Ectodermal cell (in vitro differentiated cells): Measurements from ENCODE around the gene RAB27A.
A peak's percentile ranks its signal among the peaks of the same experiment; 100 is the strongest.
"Not testable (repeated sequence)": the region's sequence is repeated elsewhere in the genome, so short reads cannot be mapped to it uniquely, and the experiment has no call there.

Experiments used
- H3K27ac ChIP-seq: 2 replicates; pipeline ENCODE4 v1.7.0; 2013; ENCODE audit warnings: mild to moderate bottlenecking, low read depth, low read length; ENCODE audit not compliant: insufficient read depth, poor library complexity, severe bottlenecking
- H3K27me3 ChIP-seq: 2 replicates; pipeline ENCODE4 v1.7.0; 2013; ENCODE audit warnings: mild to moderate bottlenecking, low read length; ENCODE audit not compliant: insufficient read depth, control insufficient read depth, poor library complexity, severe bottlenecking
- H3K36me3 ChIP-seq: one replicate; pipeline ENCODE4 v1.7.0; 2013; ENCODE audit warnings: low read length; ENCODE audit not compliant: control insufficient read depth, insufficient read depth
- H3K4me1 ChIP-seq: one replicate; pipeline ENCODE4 v1.7.0; 2013; ENCODE audit warnings: low read length; ENCODE audit not compliant: control insufficient read depth, insufficient read depth
- H3K4me3 ChIP-seq: 2 replicates; pipeline ENCODE4 v1.7.0; 2013; ENCODE audit warnings: low read depth, low read length, control low read depth; ENCODE audit not compliant: insufficient read depth
- H3K9me3 ChIP-seq: 2 replicates; pipeline ENCODE4 v1.7.0; 2013; ENCODE audit warnings: mild to moderate bottlenecking, low read length, moderate library complexity; ENCODE audit not compliant: control insufficient read depth
- WGBS, 2 experiments: methylation state at CpG; one replicate each; pipeline ENCODE4 v1.1.7; 2013; ENCODE audit warnings: missing lambda C conversion rate in 2 of 2; 5-methylcytosine and 5-hydroxymethylcytosine counted together

The RAB27A gene

GRCh38 chr15:55318588-55319494 lies 29.2 kb upstream of the RAB27A start, which contains the start of the genes PIGB and PIGBOS1:
TSS of gene PIGB (plus strand) at chr15:55319222. CDS start at chr15:55319251, 29 bp downstream.
TSS of gene PIGBOS1 (minus strand) at chr15:55319123. CDS start at chr15:55317792, 1,331 bp downstream.
- peak within 1 kb of the TSS; percentile 74 for H3K27ac ChIP-seq
- H3K4me3 ChIP-seq, result peak within 1 kb of the TSS; percentile 91
- no peaks in the 10 kb centered on the region for H3K27me3 ChIP-seq
- no peaks in the 10 kb centered on the region for H3K4me1 ChIP-seq
- H3K36me3 ChIP-seq, result no peaks in the 10 kb centered on the region
- 4 to 6% methylated on average over 45 to 49 of the region's 49 CpGs for WGBS, 2 experiments
- H3K9me3 ChIP-seq, result no peaks in the 10 kb centered on the region

GRCh38 chr15:55302801-55303200 lies 13.2 kb upstream of the RAB27A start:
- H3K4me1 ChIP-seq, H3K36me3 ChIP-seq, H3K4me3 ChIP-seq, H3K9me3 ChIP-seq, H3K27me3 ChIP-seq, H3K27ac ChIP-seq: not testable (repeated sequence)
- 96 to 100% methylated on average over 6 to 14 of the region's 32 CpGs for WGBS, 2 experiments

DNA sequence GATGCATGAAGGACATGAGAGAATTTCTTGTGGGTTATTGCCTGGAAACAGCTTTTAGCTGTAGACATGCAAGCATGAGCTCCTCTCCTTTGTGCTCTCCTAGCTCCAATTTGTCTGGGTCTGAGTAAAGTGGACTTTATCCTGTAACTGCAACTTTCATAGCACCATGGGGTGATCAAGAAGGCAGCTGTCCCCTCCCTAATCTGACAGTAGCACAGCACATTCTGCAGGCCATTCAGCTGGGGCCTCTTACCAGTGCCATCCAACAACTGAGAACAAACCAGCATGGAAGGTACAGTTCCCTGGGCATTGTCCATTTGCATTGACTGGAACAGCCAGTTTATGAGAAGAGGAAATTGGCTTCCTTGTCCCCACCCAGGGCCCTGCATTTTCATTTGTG lies 7.7 kb upstream of the RAB27A start:
- Histone ChIP-seq H3K4me1 (no peaks in the 10 kb centered on the region), H3K27ac (no peak overlapping the region), H3K4me3 (no peak overlapping the region), H3K36me3 (no peaks in the 10 kb centered on the region), H3K27me3 (no peaks in the 10 kb centered on the region), H3K9me3 (no peaks in the 10 kb centered on the region)

- Histone ChIP-seq H3K4me1 (no peaks in the 10 kb centered on the region), H3K4me3 (peak overlapping the region; percentile 50), H3K9me3 (no peaks in the 10 kb centered on the region), H3K27ac (no peak overlapping the region), H3K27me3 (peaks cover 12% of the 10 kb centered on the region), H3K36me3 (no peaks in the 10 kb centered on the region)
- WGBS, 2 experiments, result 28% methylated on average over 17 of the region's 17 CpGs
These were observed 980 bp upstream of the RAB27A start for GRCh38 chr15:55290528-55291057.

DNA sequence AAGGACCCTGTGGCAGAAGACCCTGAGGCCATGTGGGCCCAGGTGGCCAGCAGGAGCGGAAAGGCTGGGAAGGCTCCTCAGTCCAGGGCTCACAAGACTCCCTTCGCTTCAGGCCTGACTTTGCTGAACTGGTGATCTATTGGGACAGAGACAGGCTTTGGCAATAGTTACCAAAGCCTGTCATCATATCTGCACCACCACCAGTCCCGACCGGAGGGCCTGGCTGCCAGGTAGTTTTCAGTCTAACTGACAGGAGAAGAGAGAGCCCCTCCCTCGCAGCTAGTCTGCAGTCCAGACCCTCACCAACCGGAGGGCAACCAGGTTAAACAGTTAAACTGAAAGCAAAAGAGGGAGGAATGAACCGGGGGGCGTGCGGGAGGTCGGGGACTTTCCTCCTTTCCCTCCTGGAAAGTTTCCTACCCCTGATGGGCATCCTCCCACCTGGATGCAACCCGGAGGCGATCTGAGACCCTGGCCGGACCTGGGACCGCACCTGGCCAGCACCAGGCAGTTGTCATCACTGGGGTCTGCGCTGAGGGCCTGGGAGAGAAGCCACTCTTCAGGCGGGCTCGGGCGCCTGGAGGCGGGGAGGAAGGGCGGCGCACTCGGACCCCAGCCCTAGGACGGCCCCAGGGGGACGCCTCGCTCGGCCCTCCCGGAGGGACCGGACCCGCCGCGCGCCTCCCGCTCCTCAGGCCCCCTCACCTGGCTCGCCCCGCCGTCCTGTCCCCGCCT lies 435 bp downstream of the RAB27A start:
- 5% methylated on average over 37 of the region's 37 CpGs for WGBS, 2 experiments
- H3K9me3 ChIP-seq, result no peaks in the 10 kb centered on the region
- H3K4me3 ChIP-seq, result peak overlapping the region; percentile 50
- peaks cover 12% of the 10 kb centered on the region for H3K27me3 ChIP-seq
- H3K27ac ChIP-seq, result no peak overlapping the region
- no peaks in the 10 kb centered on the region for H3K4me1 ChIP-seq
- H3K36me3 ChIP-seq, result no peaks in the 10 kb centered on the region

GRCh38 chr15:55288006-55288717 lies 1.5 kb downstream of the RAB27A start:
- Histone ChIP-seq H3K27me3 (peaks cover 12% of the 10 kb centered on the region), H3K9me3 (no peaks in the 10 kb centered on the region), H3K36me3 (no peaks in the 10 kb centered on the region), H3K27ac (no peak overlapping the region), H3K4me3 (no peak overlapping the region), H3K4me1 (no peaks in the 10 kb centered on the region)
- 91 to 95% methylated on average over 6 to 8 of the region's 8 CpGs for WGBS, 2 experiments

- H3K27me3 ChIP-seq, result peaks cover 12% of the 10 kb centered on the region
- H3K36me3 ChIP-seq, H3K4me3 ChIP-seq, H3K27ac ChIP-seq, H3K9me3 ChIP-seq, H3K4me1 ChIP-seq: not testable (repeated sequence)
- 97% methylated on average over 10 of the region's 10 CpGs for WGBS, 2 experiments
These were observed 3.0 kb downstream of the RAB27A start for GRCh38 chr15:55286442-55287189.

DNA sequence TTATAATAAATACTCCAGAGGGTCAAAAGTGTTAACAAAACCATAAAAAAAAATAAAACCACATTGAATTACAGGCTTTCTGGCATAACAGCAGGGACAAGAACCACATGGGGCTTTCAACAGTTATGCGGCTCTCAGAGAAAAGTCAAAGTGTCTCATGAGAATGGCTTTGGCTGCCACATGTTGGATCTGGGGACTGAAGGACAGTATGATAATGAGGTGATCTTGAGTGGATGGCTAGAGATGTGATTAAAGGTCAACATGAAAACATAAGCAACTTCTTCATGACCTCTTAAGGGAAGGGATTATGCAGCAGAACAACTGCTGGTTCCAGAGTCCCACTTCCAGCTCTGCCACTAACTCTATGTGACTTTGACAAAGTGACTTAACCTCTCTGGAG lies 5.2 kb downstream of the RAB27A start:
- Histone ChIP-seq H3K27me3 (peaks cover 10% of the 10 kb centered on the region), H3K4me1 (no peaks in the 10 kb centered on the region)
- WGBS, 2 experiments, result 90 to 94% methylated on average over 1 of the region's 1 CpG

DNA sequence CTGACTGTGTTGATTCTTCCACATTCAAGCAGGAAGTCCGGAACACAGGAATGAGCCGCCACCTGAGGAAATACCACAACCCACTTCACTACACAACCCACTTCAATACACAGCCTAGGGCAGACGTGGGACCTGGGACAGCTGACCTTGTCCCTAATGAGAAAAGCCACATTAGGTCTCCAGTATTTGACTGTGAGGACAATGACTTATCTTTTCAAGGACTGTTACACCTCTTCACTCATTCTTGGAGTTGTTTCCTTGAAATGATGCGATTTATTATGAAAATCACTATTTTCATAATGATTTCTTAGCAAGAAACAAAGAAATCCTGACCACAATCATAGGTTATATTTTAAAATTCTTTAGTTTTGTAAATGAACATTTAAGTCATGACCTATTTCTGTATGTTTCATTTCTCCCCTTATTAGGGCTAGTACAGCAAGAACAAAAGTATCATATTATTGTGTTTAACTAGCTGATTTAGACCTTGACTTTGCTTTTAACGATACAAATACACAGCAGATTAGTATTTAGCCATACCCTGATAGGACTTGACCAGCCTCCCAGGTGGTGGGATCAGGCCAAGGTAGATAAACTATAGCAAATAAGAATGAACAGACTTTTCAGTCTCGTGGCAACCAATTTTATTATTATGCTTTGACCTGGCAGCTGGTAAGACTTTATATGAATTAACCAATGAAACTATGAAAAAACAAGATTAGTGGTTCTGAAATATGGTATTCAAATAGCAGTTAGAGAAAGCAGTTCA lies 6.0 kb downstream of the RAB27A start:
- H3K9me3 ChIP-seq, result no peaks in the 10 kb centered on the region
- no peaks in the 10 kb centered on the region for H3K36me3 ChIP-seq
- peaks cover 2% of the 10 kb centered on the region for H3K27me3 ChIP-seq
- H3K4me3 ChIP-seq, result no peak overlapping the region
- no peaks in the 10 kb centered on the region for H3K4me1 ChIP-seq
- H3K27ac ChIP-seq, result no peak overlapping the region
- WGBS, 2 experiments, result 88 to 94% methylated on average over 4 to 6 of the region's 6 CpGs

More for the DNA sequence above, 5.2 kb downstream of the RAB27A start:
- H3K9me3 ChIP-seq, result no peaks in the 10 kb centered on the region
- H3K27ac ChIP-seq, result no peak overlapping the region
- no peaks in the 10 kb centered on the region for H3K36me3 ChIP-seq
- no peak overlapping the region for H3K4me3 ChIP-seq
